Natural killer cell (primary cell): ENCODE measurements around the gene CFL1. TPM values are rescaled to one million over a fixed set of nuclear protein-coding genes. Genes with fewer than 3 reads are reported as not detected.

Experiments
- ATAC-seq, 3 donors: fragments of 150-1000 bp in 2 of 3; fragments of 200-7000 bp in 1 of 3; cut with Tn5 transposase; 1 replicate in 1 of 3; 2 replicates in 2 of 3; pipeline ENCODE4 v1.10.0; 2021; ENCODE audit warnings: mild to moderate bottlenecking in 2 of 3, moderate library complexity in 2 of 3
- DNase-seq, 2 donors: peaks; one replicate each; pipeline versions ENCODE4 v3.0.0 to v3.0.0-alpha.2; 2013 to 2021; ENCODE audit warnings: mixed read lengths in 1 of 2
- H3K27ac ChIP-seq: one replicate; pipeline ENCODE4 v1.5.1; 2013; ENCODE audit warnings: mild to moderate bottlenecking, low read length
- H3K27me3 ChIP-seq: one replicate; pipeline ENCODE4 v1.6.1; 2013; ENCODE audit warnings: low read length; ENCODE audit not compliant: control insufficient read depth, insufficient read depth
- H3K36me3 ChIP-seq: one replicate; pipeline ENCODE4 v1.6.1; 2013; ENCODE audit warnings: low read length; ENCODE audit not compliant: control insufficient read depth, insufficient read depth
- H3K4me1 ChIP-seq: one replicate; pipeline ENCODE4 v1.6.1; 2013; ENCODE audit warnings: low read length; ENCODE audit not compliant: control insufficient read depth, insufficient read depth
- H3K4me3 ChIP-seq: one replicate; pipeline ENCODE4 v1.5.1; 2013; ENCODE audit warnings: low read length
- H3K9me3 ChIP-seq: one replicate; pipeline ENCODE4 v1.6.1; 2013; ENCODE audit warnings: low read length; ENCODE audit not compliant: control insufficient read depth, insufficient read depth
- H3K27ac Mint-ChIP-seq, 2 donors: one replicate each; pipeline ENCODE4 v1.8.0; 2022; ENCODE audit warnings: mild to moderate bottlenecking in 2 of 2, mixed read lengths in 2 of 2, moderate library complexity in 1 of 2
- H3K27me3 Mint-ChIP-seq, 2 donors: one replicate each; pipeline ENCODE4 v1.8.0; 2022; ENCODE audit warnings: low read depth in 2 of 2, mixed read lengths in 2 of 2
- H3K36me3 Mint-ChIP-seq: one replicate; pipeline ENCODE4 v1.8.0; 2022; ENCODE audit warnings: mixed read lengths
- H3K4me1 Mint-ChIP-seq, 2 donors: one replicate each; pipeline ENCODE4 v1.8.0; 2022; ENCODE audit warnings: mixed read lengths in 2 of 2
- H3K4me3 Mint-ChIP-seq: one replicate; pipeline ENCODE4 v1.8.0; 2022; ENCODE audit warnings: mild to moderate bottlenecking, moderate library complexity, mixed read lengths
- H3K9me3 Mint-ChIP-seq, 2 donors: one replicate each; pipeline ENCODE4 v1.8.0; 2022; ENCODE audit warnings: mixed read lengths in 2 of 2
- WGBS: methylation state at CpG from one replicate; pipeline ENCODE4 v1.1.7; 2013; ENCODE audit warnings: missing lambda C conversion rate; ENCODE audit not compliant: insufficient coverage; 5-methylcytosine and 5-hydroxymethylcytosine counted together
- intact Hi-C: fragments of 100-400 bp; cut with micrococcal nuclease; formaldehyde crosslinking; loops from one replicate; pipeline ENCODE4 v1.14.2; 2022
- total RNA-seq, 4 donors: library from RNA; stranded (reverse); fragments of 120-200 nt in 1 of 4; gene quantifications; one replicate each; pipeline versions ENCODE4 v1.2.3 to v1.2.4, GENCODE V29; 2013 to 2022
- TF ChIP-seq, protein P1 (sequence below): fragments of 200-600 bp; IDR thresholded peaks from one replicate; pipeline ENCODE4 v1.8.0; 2022; ENCODE audit warnings: antibody characterized with exemption

CFL1 gene
- total RNA-seq, 3 donors from 2014 or later (not counting 1 experiment from before 2014, with no cell fraction given), result 1,035 to 1,220 (median 1,095) TPM

DNA sequence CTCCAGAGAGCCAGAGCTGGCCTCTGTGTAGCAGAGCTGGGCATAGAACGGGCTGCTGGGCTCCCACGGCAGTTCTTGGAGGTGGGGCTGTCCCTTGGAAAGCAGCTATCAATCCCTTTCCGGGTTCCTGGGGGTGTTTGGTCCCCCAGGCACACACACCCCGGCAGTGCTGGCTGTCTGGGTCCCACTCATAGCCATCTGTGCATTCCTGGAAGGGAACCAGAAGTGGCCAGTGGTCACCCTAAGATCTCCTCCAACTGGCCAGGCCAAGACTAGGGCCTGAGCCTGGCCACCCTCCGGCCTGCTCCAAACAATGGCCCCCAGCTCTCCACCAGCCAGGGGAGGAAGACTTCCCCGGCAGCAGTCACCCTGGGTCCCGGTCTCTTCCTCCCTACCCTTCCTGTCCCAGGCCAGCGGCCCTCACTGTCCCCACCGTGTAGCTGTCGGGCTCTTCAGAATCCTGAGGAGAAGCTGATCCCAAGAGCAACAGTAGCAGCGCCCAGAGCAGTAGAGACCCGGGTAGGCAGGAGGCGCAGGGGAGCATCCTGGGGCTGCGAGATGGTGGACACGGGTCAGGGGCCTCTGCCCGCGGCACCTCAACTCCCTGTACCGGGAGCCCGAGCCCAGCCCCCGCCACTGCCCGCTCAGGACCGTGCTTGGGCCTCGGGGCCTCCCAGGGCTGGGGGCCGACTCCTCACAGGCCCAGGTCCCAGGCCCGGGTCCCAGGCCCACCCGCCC lies 14.0 kb upstream of the CFL1 start:
- Mint-ChIP-seq H3K36me3 (no peaks in the 10 kb centered on the region), H3K27ac (peak overlapping the region; percentile 26 to 65), H3K4me3 (peak overlapping the region; percentile 53), H3K9me3 (no peaks in the 10 kb centered on the region), H3K27me3 (no peaks in the 10 kb centered on the region), H3K4me1 (peaks cover 24 to 31% of the 10 kb centered on the region in 2 donors)
- H3K9me3 ChIP-seq, result no peaks in the 10 kb centered on the region
- H3K4me1 ChIP-seq, result peaks cover 40% of the 10 kb centered on the region
- TF ChIP-seq, protein P1, sequence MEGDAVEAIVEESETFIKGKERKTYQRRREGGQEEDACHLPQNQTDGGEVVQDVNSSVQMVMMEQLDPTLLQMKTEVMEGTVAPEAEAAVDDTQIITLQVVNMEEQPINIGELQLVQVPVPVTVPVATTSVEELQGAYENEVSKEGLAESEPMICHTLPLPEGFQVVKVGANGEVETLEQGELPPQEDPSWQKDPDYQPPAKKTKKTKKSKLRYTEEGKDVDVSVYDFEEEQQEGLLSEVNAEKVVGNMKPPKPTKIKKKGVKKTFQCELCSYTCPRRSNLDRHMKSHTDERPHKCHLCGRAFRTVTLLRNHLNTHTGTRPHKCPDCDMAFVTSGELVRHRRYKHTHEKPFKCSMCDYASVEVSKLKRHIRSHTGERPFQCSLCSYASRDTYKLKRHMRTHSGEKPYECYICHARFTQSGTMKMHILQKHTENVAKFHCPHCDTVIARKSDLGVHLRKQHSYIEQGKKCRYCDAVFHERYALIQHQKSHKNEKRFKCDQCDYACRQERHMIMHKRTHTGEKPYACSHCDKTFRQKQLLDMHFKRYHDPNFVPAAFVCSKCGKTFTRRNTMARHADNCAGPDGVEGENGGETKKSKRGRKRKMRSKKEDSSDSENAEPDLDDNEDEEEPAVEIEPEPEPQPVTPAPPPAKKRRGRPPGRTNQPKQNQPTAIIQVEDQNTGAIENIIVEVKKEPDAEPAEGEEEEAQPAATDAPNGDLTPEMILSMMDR, result no peak
- H3K36me3 ChIP-seq, result peaks cover 2% of the 10 kb centered on the region
- intact Hi-C loops, result loop anchor here (2.0 kb wide), 1 partner anchor 13 kb away; the partner anchor contains the start of gene CFL1
- no peak for DNase-seq
- ATAC-seq, result no peak
- no peak overlapping the region for H3K27ac ChIP-seq
- H3K27me3 ChIP-seq, result no peaks in the 10 kb centered on the region
- 82% methylated on average over 26 of the region's 26 CpGs for WGBS
- H3K4me3 ChIP-seq, result no peak overlapping the region

DNA sequence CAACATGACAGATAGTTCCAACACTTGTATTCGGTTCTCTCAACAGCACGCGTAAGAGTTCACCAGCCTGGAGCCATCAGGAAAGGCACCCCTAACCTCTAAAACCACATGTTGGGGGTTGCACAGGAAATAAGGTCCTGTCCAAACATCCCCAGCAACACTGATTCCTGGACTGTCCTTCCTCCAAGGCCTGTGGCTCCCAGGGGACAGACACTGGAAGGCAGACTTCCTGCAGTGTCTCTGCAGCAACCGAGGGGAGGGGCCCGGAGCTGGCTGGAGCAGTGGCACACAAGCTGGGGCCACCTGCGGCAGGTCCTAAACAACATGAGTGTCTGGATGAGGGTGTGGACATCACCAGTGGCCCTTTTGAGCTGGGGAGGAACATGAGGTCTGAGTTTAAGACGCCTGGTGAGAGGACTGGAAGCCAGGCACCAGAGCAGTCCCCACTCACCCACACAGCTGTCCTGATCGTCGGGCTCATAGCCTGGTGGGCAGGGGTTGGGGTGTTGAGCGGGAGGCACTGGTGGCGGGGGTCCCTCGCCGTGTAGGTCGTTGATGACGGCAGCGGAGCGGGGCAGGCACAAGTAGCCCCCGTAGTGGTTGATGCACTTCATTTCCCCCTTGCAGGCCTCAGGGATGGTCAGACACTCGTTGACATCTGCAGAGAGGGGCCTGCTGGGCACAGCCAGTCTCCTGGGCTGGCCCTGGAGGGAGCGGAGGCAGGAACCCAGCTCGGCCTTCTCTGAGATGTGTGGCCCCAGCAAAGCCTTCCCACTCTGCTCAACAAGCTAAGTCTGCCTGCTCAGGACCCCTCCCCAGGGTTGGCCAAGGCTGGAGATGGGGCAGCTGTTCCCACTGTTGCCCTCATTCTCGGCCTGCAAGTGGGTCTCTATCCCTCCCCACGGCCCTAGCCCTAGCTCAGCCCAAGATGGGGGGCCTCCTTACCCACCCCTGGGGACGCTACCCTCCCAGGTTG lies 13.0 kb upstream of the CFL1 start:
- no peak for DNase-seq
- intact Hi-C loops, result no loop called here
- no peaks in the 10 kb centered on the region for H3K27me3 Mint-ChIP-seq
- peaks cover 24 to 34% of the 10 kb centered on the region in 2 donors for H3K4me1 Mint-ChIP-seq
- no peaks in the 10 kb centered on the region for H3K9me3 Mint-ChIP-seq
- H3K36me3 ChIP-seq, result peaks cover 7% of the 10 kb centered on the region
- TF ChIP-seq, protein P1, result no peak
- H3K4me3 ChIP-seq, result no peak overlapping the region
- H3K27me3 ChIP-seq, result no peaks in the 10 kb centered on the region
- H3K36me3 Mint-ChIP-seq, result no peaks in the 10 kb centered on the region
- WGBS, result 61% methylated on average over 24 of the region's 24 CpGs
- H3K27ac ChIP-seq, result no peak overlapping the region
- H3K4me1 ChIP-seq, result peaks cover 36% of the 10 kb centered on the region
- H3K27ac Mint-ChIP-seq, result peak overlapping the region; percentile 26 to 65
- H3K9me3 ChIP-seq, result no peaks in the 10 kb centered on the region
- ATAC-seq, result no peak
- H3K4me3 Mint-ChIP-seq, result peak overlapping the region; percentile 33

DNA sequence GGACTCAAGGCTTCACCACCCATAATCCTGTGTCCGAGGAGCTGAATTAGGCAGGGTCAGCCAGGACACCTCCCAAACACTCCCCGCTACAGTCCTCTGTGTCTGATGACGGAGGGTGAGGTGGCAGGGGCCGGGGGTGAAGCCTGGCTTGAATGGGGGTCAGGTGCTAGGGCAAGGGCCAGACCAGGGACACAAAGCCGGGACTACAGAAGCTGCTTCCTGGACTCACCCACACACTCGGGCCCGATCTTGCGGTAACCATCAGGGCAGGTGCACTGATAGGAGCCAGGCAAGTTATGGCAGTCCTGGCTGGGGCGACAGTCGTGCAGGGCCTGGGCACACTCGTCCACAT lies 12.3 kb upstream of the CFL1 start:
- H3K27ac Mint-ChIP-seq, result peak overlapping the region in 1 of 2 donors; percentile 65
- peaks cover 24 to 34% of the 10 kb centered on the region in 2 donors for H3K4me1 Mint-ChIP-seq
- intact Hi-C loops, result no loop called here
- no peaks in the 10 kb centered on the region for H3K36me3 Mint-ChIP-seq
- H3K36me3 ChIP-seq, result peaks cover 14% of the 10 kb centered on the region
- no peak overlapping the region for H3K4me3 Mint-ChIP-seq
- no peaks in the 10 kb centered on the region for H3K9me3 ChIP-seq
- WGBS, result 56% methylated on average over 11 of the region's 11 CpGs
- TF ChIP-seq, protein P1, result no peak
- no peaks in the 10 kb centered on the region for H3K27me3 ChIP-seq
- no peak for DNase-seq
- no peaks in the 10 kb centered on the region for H3K9me3 Mint-ChIP-seq
- no peak for ATAC-seq
- H3K27ac ChIP-seq, result no peak overlapping the region
- no peaks in the 10 kb centered on the region for H3K27me3 Mint-ChIP-seq
- no peak overlapping the region for H3K4me3 ChIP-seq
- H3K4me1 ChIP-seq, result peaks cover 36% of the 10 kb centered on the region
